ENCODE data around the gene TFB2M.

The TFB2M gene

DNA sequence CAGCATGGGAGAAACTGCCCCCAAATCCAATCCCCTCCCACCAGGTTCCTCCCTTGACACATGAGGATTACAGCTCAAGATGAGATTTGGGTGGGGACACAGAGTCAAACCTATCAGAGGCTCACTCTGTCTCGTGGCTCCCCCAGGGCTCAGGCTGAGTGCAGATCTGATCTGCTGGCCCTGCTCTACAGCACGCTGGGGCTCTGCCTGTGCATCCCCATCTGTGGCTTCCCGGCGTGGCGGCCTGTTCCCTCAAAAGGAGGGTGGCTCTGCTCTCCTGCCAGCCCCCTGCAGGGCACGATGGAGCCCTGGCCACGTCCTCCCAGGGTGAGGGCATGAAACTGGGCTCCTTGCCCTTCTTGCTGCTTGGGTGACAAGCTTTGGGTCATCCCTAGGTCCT is 39.1 kb downstream of the TFB2M start:
- TF ChIP-seq, protein P1, sequence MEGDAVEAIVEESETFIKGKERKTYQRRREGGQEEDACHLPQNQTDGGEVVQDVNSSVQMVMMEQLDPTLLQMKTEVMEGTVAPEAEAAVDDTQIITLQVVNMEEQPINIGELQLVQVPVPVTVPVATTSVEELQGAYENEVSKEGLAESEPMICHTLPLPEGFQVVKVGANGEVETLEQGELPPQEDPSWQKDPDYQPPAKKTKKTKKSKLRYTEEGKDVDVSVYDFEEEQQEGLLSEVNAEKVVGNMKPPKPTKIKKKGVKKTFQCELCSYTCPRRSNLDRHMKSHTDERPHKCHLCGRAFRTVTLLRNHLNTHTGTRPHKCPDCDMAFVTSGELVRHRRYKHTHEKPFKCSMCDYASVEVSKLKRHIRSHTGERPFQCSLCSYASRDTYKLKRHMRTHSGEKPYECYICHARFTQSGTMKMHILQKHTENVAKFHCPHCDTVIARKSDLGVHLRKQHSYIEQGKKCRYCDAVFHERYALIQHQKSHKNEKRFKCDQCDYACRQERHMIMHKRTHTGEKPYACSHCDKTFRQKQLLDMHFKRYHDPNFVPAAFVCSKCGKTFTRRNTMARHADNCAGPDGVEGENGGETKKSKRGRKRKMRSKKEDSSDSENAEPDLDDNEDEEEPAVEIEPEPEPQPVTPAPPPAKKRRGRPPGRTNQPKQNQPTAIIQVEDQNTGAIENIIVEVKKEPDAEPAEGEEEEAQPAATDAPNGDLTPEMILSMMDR (IDR thresholded peaks at IDR 0.05; ENCODE audit: low read length, missing control alignments) = no peak
- DNase-seq (ENCODE audit: low read depth) = no peak
- no peak overlapping the region for H3K4me3 ChIP-seq (replicated peaks; ENCODE audit: low read depth, low read length)

DNA sequence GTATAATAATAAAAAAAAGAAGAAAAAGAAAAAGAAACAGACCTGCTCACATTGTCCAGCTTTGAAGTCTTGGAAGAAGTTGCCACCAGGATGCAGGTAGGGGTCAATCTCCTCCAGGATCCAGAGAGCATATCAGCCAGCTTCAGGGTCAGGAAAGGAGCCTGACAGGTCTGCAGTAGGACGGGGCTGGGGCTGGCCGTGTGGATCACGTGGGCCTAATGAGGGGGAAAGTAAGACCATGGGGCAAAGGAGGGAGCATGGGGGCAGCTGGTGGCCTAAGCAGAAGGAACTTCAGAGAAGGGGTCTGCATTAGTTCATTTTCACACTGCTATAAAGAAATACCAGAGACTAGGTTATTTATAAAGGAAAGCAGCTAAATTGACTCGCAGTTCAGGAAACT is 39.7 kb downstream of the TFB2M start:
- TF ChIP-seq, protein P1 (IDR thresholded peaks at IDR 0.05; ENCODE audit: low read length, missing control alignments) = no peak
- no peak overlapping the region for H3K4me3 ChIP-seq (replicated peaks; ENCODE audit: low read depth, low read length)
- no peak for DNase-seq (ENCODE audit: low read depth)

GRCh38 chr1:246519514-246519913 is 46.5 kb downstream of the TFB2M start:
- TF ChIP-seq, protein P1 (IDR thresholded peaks at IDR 0.05; ENCODE audit: low read length, missing control alignments) = no peak
- H3K4me3 ChIP-seq (replicated peaks; ENCODE audit: low read depth, low read length) = no peak overlapping the region
- DNase-seq (ENCODE audit: low read depth) = no peak

- DNase-seq (ENCODE audit: low read depth) = no peak
- H3K4me3 ChIP-seq (replicated peaks; ENCODE audit: low read depth, low read length) = no peak overlapping the region
- TF ChIP-seq, protein P1 (IDR thresholded peaks at IDR 0.05; ENCODE audit: low read length, missing control alignments) = no peak
Observed at GRCh38 chr1:246518456-246519205, 47.4 kb downstream of the TFB2M start.

DNA sequence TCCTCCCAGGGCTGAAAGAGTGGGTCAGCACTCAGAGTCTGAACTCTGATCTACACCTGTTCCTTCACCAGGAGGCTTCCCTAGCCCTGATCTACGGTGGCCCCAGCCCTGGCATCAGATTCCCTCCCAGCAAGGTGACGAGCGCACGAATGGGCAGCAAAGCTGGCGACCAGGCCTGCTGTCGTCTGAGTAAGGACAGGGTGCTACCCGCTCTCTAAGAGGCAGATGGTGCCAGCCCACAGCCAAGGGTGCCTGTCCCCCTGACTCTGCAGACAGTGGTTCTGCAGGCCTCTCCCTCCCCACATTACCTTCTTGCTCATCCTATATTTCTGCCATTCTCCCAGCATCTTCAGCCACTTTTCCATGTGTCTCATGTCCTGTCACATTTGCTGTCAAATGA is 48.7 kb downstream of the TFB2M start:
- TF ChIP-seq, protein P1 (IDR thresholded peaks at IDR 0.05; ENCODE audit: low read length, missing control alignments) = no peak

GRCh38 chr1:246516126-246516525 is 49.9 kb downstream of the TFB2M start:
- TF ChIP-seq, protein P1 (IDR thresholded peaks at IDR 0.05; ENCODE audit: low read length, missing control alignments) = no peak
- H3K4me3 ChIP-seq (replicated peaks; ENCODE audit: low read depth, low read length) = no peak overlapping the region
- no peak for DNase-seq (ENCODE audit: low read depth)

More for the DNA sequence above, 48.7 kb downstream of the TFB2M start:
- H3K4me3 ChIP-seq (replicated peaks; ENCODE audit: low read depth, low read length) = no peak overlapping the region
- DNase-seq (ENCODE audit: low read depth) = no peak
